Astrocyte (in vitro differentiated cells and primary cell): Measurements from ENCODE around the gene PPP2R2D.

Source experiments
- EZH2 ChIP-seq: IDR thresholded peaks from 2 replicates; pipeline ENCODE4 v1.6.1; 2012; ENCODE audit warnings: mild to moderate bottlenecking, low read length, inconsistent platforms; ENCODE audit not compliant: insufficient read depth
- TF ChIP-seq, protein P1 (sequence below): IDR thresholded peaks from 2 replicates; pipeline ENCODE4 v1.5.1; 2011; ENCODE audit warnings: low read depth, mild to moderate bottlenecking, inconsistent platforms, low read length, moderate library complexity; ENCODE audit not compliant: insufficient read depth

DNA sequence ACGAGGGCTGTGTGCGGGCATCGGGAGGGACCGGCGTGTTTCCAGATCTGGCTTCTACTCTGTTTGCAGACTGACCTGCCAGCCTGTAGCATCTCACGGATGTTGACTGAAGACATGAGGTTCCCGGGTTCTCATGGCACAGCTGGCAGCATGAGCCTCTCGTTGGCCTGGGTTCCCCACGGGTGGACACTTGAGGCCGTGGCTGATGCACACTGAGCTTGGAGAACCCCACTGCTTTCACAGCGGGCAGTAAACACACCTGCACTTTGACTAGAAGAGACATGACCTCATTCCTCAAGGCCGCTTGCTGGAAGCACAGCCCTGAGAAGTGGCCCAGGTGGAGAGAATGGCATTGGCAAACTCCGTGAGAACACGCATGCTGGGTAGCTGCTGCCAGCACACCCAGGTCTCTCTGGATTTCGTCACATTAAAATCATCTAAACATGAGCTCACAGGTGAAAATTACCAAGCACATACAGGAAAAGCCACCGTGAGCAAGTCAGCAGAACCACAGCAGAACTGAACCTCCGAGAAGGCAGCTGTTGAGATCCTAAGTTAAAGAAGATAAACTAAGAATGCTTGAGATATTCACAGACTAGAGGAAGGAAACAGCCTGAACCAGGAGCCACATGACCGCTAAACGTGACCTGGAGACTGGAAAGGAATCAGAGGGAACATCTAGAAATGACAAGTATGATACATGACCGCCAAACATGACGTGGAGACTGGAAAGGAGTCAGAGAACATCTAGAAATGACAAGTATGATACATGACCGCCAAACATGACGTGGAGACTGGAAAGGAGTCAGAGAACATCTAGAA is 48.4 kb downstream of the PPP2R2D start:
- TF ChIP-seq, protein P1, sequence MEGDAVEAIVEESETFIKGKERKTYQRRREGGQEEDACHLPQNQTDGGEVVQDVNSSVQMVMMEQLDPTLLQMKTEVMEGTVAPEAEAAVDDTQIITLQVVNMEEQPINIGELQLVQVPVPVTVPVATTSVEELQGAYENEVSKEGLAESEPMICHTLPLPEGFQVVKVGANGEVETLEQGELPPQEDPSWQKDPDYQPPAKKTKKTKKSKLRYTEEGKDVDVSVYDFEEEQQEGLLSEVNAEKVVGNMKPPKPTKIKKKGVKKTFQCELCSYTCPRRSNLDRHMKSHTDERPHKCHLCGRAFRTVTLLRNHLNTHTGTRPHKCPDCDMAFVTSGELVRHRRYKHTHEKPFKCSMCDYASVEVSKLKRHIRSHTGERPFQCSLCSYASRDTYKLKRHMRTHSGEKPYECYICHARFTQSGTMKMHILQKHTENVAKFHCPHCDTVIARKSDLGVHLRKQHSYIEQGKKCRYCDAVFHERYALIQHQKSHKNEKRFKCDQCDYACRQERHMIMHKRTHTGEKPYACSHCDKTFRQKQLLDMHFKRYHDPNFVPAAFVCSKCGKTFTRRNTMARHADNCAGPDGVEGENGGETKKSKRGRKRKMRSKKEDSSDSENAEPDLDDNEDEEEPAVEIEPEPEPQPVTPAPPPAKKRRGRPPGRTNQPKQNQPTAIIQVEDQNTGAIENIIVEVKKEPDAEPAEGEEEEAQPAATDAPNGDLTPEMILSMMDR = no peak
- TF ChIP-seq EZH2 = no peak
